SH-SY5Y (cell line): ENCODE results near the gene SEPTIN2.

Experiments
- GATA2 ChIP-seq: IDR thresholded peaks from 2 replicates; pipeline ENCODE4 v1.6.1; 2011; ENCODE audit warnings: mild to moderate bottlenecking, low read depth, low read length
- GATA3 ChIP-seq: IDR thresholded peaks from 2 replicates; pipeline ENCODE4 v1.6.1; 2011; ENCODE audit warnings: low read depth, mild to moderate bottlenecking, low read length, moderate library complexity

DNA sequence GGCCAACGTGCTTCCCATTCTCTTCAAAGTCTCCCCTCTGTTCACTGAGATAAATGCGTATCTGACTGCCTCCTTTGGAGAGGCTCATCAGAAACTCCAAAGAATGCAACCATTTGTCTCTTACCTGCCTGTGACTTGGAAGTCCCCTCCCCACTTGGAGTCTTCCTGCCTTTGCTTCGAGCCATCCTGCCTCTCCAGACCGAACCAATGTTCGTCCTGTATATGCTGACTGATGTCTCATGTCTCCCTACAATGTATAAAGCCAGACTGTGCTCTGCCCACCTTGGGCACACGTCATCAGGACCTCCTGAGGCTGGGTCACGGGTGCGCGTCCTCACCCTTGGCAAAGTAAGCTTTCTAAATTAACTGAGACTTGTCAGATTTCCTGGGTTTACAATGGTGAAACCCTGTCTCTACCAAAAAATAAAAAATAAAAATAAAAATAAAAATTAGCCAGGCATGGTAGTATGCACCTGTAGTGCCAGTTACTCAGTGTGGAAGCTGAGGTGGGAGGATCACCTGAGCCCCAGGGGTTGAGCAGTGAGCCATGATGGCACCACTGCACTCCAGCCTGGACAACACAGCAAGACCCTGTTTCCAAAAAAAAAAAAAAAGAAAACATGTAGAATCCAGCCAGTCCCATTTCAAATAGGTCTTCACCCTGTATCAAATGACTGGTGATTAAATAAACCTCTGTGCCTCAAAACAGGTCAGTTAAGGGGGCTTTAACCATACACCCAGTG, 29.2 kb upstream of the SEPTIN2 start:
- TF ChIP-seq GATA3 (no peak), GATA2 (no peak)
